HG02798 (cell line): Measurements from ENCODE around the gene SPPL2B.

ENCODE experiments used
- ATAC-seq: cut with Tn5 transposase; IDR thresholded peaks from one replicate; pipeline ENCODE4 v1.9.1; 2021; ENCODE audit warnings: mild to moderate bottlenecking; ENCODE audit not compliant: unreplicated experiment, poor library complexity

SPPL2B gene

GRCh38 chr19:2353159-2353886, 24.8 kb downstream of the SPPL2B start:
- ATAC-seq, result no peak

DNA sequence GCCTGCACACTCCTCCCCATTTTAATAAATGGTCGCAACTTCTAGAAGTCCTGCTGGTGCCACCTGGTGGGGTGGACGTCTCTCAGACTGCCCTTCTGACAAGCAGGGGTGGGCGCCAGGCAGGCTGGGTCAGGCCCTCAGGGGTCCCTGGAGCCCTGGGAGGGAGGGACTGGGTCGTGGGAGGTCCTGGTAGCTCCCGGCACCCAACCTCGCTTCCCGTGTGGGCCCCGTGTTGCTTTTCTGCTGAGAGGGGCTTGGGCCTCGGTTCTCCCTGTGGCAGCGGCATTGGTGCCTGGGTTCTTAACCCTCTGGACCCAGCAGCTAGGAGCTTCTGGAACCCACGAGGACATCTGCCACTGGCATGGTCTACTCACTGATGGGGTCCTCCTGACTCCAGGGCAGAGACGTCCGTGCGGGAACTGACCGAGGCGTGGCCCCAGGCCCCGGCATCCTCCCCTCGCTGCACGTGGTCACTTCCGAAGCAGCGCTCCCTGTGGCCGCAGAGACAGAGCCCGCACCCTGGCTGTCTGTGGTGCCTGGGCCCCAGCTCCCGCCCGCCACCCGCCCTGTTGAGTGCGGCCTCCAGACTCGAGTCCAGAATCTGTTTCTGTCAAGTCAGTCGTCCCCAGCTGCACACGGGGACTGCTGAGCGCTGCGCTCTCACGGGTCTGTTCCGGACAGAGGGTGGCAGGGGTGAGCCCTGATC, 25.6 kb downstream of the SPPL2B start:
- ATAC-seq, result no peak

GRCh38 chr19:2354670-2355069, 26.2 kb downstream of the SPPL2B start:
- no peak for ATAC-seq

GRCh38 chr19:2355168-2356035, 26.9 kb downstream of the SPPL2B start:
- no peak for ATAC-seq

DNA sequence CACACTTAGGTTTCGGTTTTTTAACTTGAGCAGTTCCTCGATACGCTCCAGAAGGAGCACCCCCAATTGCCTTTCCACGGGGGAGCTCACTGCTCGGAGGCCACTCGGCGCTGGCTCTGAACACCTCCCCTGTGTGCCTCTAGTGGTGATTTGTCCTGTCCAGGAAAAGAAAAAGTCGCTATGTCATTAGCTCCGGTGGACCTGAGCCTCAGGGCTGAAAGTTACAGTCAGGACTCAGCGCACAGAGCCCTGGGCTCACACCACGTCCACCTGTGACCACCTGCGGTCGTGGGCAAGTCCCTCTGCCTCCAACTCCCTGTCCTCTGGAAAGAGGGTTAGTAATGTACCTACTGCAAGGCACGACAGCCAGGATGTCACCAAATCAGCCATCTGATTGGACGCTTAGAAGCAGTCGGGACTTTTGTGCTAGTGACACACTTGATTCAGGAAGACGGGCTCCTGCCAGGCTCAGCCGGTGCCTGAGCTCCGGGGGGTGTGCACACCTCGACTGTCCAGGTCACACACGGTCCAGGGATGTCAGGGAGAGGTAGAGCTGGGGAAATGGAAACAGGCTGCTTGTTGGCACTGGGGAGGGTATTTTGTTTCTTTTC, 27.7 kb downstream of the SPPL2B start:
- ATAC-seq, result no peak

- no peak for ATAC-seq
Measured at GRCh38 chr19:2357279-2358206, 29.1 kb downstream of the SPPL2B start.

DNA sequence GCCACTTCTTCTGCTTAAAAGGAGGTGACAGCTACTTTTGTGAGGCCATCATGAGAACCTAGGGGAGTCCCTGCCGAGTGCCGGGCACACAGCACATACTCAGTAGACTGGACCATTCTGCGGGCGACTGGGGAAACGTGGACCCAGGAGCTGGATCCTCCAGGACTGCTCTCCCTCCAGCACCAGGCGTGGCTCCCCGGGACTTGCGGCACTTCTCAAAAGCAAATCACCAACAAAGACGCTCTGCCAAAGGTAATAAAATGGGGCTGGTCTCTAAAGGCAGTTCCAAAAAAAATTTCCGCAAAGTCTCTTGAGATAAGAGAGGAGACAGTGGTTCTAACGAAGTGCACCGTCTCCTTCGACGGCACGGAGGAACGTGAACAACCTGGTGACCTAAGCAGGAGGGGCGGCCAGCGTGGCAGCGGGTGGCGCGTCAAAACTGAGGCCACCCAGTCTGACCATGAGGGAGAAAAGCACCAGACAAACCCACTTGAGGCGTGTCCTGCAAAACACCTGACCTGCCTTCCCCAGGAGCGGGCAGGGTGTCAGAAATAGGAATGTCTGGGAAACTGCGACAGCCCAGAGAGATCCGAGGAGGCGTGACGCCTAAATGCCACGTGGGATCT, 30.2 kb downstream of the SPPL2B start:
- ATAC-seq, result no peak

DNA sequence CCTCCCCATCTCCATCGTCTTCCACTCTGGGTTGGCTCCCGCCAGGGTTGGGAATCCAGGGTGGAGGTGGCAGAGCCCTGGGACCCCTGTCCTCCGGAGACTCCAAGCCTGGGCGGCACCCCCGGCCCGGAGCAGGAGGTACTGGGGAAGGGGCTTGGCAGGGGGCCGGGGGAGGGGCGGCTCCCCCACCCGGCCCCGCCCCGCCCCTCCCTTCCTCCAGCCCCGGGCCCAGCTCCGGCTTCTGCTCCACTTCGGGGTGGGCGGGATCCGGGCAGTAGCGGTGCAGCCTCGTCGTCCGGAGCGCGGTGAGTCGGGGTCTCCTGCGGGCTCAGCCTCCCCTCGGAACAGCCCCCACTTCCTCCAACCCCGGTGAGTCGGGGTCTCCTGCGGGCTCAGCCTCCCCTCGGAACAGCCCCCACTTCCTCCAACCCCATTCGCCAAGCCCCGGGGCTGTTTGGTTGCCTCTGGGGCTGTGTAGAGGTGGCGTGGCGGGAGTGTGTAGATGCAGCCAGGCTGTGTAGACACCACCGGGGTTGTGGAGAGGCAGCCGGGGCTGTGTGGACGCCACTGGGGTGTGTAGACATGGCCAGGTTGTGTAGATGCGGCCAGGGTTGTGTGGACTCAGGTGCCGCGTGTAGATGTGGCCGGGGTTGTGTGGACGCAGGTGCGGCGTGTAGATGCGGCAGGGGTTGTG, 31.7 kb downstream of the SPPL2B start, which contains the start of gene TMPRSS9:
Gene TMPRSS9 (plus strand): TSS at position 274 of the 694 bp plus-strand sequence. CDS start 29,521 bp downstream, outside the sequence.
- ATAC-seq, result no peak

- ATAC-seq, result no peak
Measured at GRCh38 chr19:2360833-2361232, 32.3 kb downstream of the SPPL2B start.

GRCh38 chr19:2361246-2362045, 33.0 kb downstream of the SPPL2B start:
- ATAC-seq, result no peak

DNA sequence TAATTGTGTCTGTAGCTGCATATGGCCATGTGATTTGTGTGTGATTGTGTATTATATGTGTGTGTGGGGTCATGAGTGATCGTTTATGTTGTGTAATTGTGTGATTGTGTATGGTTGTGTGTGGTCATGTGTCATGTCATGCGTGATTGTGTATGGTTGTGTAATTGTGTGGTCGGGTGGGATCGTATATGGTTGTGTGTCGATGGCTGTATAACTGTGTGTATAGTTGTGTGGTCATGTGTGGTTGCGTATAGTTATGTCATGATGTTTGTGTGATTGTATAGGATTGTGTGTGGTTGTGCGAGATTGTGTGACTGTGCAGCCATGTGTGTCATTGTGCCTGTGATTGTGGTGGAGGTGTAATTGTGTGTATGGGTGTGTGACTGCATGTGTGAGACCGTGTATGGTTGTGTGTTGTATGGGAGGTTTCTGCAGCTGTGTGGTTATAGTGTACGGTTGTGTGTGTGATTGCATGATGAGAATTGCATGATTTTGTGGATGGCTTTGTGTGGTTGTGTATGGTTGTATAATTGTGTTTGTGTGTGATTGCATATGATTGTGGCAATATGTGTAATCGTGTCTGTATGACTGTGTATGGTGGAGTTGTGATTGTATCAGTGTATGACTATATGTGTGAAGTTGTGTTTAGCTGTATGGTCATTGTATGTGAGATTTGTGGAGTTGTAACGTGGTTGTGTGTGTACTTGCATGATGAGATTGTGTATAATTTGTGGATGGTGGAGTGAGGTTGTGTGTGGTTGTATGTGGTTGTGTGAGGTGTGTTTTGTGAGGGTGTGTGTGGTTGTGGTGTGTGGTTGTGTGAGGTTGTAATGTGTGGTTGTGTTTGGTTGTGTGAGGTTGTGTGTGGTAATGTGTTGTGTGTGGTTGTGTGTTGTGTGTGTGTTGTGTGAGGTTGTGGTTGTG, 33.8 kb downstream of the SPPL2B start:
- ATAC-seq, result no peak

DNA sequence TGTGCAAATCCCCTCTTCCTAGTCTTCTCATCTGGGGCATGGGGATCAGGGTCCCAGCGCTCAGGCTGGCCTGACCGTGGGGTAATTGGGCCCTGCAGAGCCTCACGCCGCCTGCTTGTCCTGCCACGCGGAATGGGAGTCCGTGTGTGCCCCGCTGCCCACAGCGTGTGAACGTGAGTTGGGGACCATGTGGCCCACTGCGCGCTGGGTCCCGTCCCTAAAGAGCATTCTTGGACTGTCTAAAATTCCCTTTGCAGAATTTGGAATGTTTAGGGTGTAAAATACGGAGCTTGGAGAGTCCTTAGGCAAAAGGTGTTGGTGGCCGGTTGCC, 34.5 kb downstream of the SPPL2B start:
- ATAC-seq, result no peak

DNA sequence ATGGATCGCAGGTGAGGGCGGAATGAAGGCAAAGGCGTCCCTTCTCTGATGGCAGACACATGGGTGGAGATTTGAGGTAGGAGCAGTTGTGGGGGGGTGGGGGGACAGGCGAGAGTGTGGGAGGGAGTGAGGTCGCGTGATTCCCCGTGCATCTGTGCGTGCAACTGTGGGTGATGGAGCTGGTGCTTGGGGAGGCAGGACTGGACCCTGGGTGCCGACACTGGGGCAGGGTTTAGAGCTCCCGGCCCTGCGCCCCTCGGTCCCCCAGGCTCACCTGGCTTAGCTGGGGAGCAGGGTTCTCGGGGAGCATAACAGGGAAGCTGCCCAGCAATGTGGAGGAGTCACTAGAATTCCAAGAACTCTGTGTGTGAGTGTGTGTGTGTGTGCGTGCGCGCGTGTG, 34.9 kb downstream of the SPPL2B start:
- ATAC-seq, result no peak

DNA sequence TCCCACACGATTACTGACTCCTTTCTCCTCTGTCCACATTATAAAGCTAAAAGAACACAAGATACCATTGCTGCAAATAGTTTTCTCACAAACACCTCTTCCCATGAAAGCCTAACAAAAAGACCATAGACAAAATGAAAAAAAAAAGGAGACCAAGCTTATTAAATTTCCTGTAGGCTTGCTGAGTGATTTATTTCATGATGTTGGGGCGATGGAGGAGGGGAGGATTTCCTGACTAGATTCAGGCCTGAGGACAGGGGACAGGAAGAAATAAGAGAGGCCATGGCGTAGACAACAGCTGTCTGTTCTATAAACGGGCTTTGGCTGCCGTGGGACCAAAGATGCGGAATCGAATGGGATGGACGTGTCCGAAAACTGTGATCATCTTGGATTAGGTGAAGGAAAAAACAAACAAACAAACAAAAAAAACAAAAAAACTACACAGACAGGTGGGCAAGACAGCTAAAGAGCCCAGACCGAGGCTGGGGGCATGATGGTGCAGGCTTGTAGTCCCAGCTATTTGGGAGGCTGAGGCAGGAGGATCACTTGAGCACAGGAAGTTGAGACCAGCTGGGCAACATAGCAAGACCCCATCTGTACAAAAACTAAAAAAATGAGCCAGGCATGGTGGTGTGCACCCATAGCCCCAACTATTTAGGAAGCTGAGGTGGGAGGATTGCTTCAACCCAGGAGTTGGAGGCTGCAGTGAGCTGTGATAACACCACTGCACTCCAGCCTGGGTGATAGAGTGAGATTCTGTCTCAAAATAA, 36.9 kb downstream of the SPPL2B start:
- ATAC-seq, result no peak

DNA sequence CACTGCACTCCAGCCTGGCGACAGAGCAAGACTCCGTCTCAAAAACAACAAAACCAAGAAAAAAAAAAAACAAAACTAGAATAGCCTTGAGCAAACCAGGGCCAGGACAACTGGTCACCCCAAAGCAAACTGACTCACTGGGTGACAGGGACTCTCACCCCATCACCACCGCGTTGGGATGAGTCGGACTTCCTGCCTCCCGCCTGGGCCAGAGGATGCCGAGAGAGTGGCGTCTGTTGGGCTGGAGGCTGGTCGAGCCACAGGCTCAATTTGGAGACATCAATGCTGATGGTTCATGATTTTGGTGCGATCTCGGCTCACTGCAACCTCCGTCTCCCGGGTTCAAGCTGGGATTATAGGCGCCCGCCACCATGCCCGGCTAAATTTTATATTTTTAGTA, 43.2 kb downstream of the SPPL2B start:
- no peak for ATAC-seq

DNA sequence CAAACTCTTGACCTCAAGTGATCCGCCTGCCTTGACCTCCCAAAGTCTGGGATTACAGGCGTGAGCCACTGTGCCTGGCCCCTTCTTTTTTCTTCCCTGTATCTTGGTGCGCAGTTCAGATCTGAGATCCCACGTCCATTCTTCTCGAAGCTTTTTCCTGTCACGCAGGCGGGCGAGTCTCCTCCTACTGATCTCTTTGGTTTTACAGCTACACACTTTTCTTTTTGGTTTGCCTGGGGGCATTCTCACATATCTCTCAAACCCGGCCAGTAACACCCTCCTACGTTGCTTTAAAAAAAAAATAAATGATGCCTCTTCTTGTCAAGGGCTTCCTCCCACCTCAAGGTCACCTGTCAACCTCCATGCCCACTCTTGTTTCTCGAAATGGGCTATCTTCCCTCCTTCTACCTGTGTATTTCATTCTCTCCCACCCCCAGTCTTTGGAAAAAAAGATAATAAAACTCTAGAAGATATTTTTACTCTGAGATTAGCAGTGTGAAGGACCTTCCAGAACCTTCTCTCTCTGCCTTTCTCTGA, 43.7 kb downstream of the SPPL2B start:
- ATAC-seq, result no peak
